Measurements from ENCODE around the gene RBL2. TPM values are rescaled to one million over a fixed set of nuclear protein-coding genes. Genes with fewer than 3 reads are reported as not detected.
"Not testable (repeated sequence)": the region's sequence is repeated elsewhere in the genome, so short reads cannot be mapped to it uniquely, and the experiment has no call there.

The RBL2 gene
- total and polyA plus RNA-seq, 12 donors: 18.7 to 48.5 (median 34.3) TPM

GRCh38 chr16:53530741-53531140 lies 96.5 kb downstream of the RBL2 start:
- Histone ChIP-seq H3K27ac (no peak overlapping the region), H3K4me3 (no peak overlapping the region), H3K4me1 (no peaks in the 10 kb centered on the region), H3K36me3 (no peaks in the 10 kb centered on the region), H3K9me3 (peaks cover 0 to 8% (median 0%) of the 10 kb centered on the region in 11 donors), H3K27me3 (no peaks in the 10 kb centered on the region)
- intact Hi-C loops (cut with DNase I): no loop called here
- TF ChIP-seq, protein P1, sequence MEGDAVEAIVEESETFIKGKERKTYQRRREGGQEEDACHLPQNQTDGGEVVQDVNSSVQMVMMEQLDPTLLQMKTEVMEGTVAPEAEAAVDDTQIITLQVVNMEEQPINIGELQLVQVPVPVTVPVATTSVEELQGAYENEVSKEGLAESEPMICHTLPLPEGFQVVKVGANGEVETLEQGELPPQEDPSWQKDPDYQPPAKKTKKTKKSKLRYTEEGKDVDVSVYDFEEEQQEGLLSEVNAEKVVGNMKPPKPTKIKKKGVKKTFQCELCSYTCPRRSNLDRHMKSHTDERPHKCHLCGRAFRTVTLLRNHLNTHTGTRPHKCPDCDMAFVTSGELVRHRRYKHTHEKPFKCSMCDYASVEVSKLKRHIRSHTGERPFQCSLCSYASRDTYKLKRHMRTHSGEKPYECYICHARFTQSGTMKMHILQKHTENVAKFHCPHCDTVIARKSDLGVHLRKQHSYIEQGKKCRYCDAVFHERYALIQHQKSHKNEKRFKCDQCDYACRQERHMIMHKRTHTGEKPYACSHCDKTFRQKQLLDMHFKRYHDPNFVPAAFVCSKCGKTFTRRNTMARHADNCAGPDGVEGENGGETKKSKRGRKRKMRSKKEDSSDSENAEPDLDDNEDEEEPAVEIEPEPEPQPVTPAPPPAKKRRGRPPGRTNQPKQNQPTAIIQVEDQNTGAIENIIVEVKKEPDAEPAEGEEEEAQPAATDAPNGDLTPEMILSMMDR (IDR thresholded peaks at IDR 0.05): no peak
- no peak for DNase-seq
- WGBS, 2 donors: 72 to 76% methylated on average over 1 of the region's 1 CpG
- ATAC-seq: no peak

- no peaks in the 10 kb centered on the region for H3K4me1 ChIP-seq
- no peak overlapping the region for H3K27ac ChIP-seq
- no peaks in the 10 kb centered on the region for H3K36me3 ChIP-seq
- no peak overlapping the region for H3K4me3 ChIP-seq
- intact Hi-C loops (cut with DNase I): no loop called here
- H3K9me3 ChIP-seq: peaks cover 0 to 8% (median 0%) of the 10 kb centered on the region in 11 donors
- DNase-seq: no peak
- TF ChIP-seq, protein P1 (IDR thresholded peaks at IDR 0.05): no peak
- no peaks in the 10 kb centered on the region for H3K27me3 ChIP-seq
- WGBS, 2 donors: 86 to 87% methylated on average over 2 of the region's 2 CpGs
- no peak for ATAC-seq
Observed at GRCh38 chr16:53534206-53534605, 99.9 kb downstream of the RBL2 start.

GRCh38 chr16:53537626-53538025 lies 103.4 kb downstream of the RBL2 start:
- TF ChIP-seq, protein P1 (IDR thresholded peaks at IDR 0.05): no peak
- no peaks in the 10 kb centered on the region for H3K36me3 ChIP-seq
- no peak overlapping the region for H3K27ac ChIP-seq
- H3K9me3 ChIP-seq: no peaks in the 10 kb centered on the region
- no peaks in the 10 kb centered on the region for H3K4me1 ChIP-seq
- no peak for DNase-seq
- ATAC-seq: no peak
- H3K4me3 ChIP-seq: no peak overlapping the region
- peaks cover 0 to 14% (median 9%) of the 10 kb centered on the region in 7 donors for H3K27me3 ChIP-seq
- WGBS, 2 donors: 89% methylated on average over 5 of the region's 5 CpGs
- intact Hi-C loops (cut with DNase I): no loop called here

GRCh38 chr16:53539346-53539745 lies 105.1 kb downstream of the RBL2 start:
- WGBS, 2 donors: 92 to 94% methylated on average over 11 to 16 of the region's 27 CpGs
- intact Hi-C loops (cut with DNase I); H3K36me3 ChIP-seq; H3K27ac ChIP-seq; ATAC-seq; H3K4me1 ChIP-seq; H3K9me3 ChIP-seq; H3K4me3 ChIP-seq; DNase-seq: not testable (repeated sequence)
- H3K27me3 ChIP-seq: peaks cover 0 to 22% (median 9%) of the 10 kb centered on the region in 7 donors

- WGBS, 2 donors: 79 to 81% methylated on average over 13 of the region's 13 CpGs
Observed at GRCh38 chr16:53539759-53540718, 105.8 kb downstream of the RBL2 start.

More at GRCh38 chr16:53539759-53540718, 105.8 kb downstream of the RBL2 start:
- H3K27me3 ChIP-seq: peaks cover 0 to 22% (median 9%) of the 10 kb centered on the region in 7 donors
- DNase-seq; H3K36me3 ChIP-seq; intact Hi-C loops (cut with DNase I); H3K4me1 ChIP-seq; H3K4me3 ChIP-seq; H3K27ac ChIP-seq; ATAC-seq; H3K9me3 ChIP-seq: not testable (repeated sequence)

Other genes starting within 250 kb of the RBL2 start
- 100 to 1,000 TPM in 1 of 10 donors, 10 to 100 TPM in 9; 61.4 to 105 (median 75.6) TPM for gene AKTIP, start 68.7 kb downstream of the RBL2 start, total RNA-seq
- gene AKTIP, start 68.7 kb downstream of the RBL2 start, polyA plus RNA-seq: 10 to 100 TPM; 33.4 to 48.7 TPM

All from heart right ventricle (tissue), 16 donors.